ENCODE data around the gene MOB3A. TPM values are rescaled to one million over a fixed set of nuclear protein-coding genes. Genes with fewer than 3 reads are reported as not detected.
"Not testable (repeated sequence)": the region's sequence is repeated elsewhere in the genome, so short reads cannot be mapped to it uniquely, and the experiment has no call there.

The MOB3A gene
- polyA plus RNA-seq, 1 donor, result 22.8 TPM

DNA sequence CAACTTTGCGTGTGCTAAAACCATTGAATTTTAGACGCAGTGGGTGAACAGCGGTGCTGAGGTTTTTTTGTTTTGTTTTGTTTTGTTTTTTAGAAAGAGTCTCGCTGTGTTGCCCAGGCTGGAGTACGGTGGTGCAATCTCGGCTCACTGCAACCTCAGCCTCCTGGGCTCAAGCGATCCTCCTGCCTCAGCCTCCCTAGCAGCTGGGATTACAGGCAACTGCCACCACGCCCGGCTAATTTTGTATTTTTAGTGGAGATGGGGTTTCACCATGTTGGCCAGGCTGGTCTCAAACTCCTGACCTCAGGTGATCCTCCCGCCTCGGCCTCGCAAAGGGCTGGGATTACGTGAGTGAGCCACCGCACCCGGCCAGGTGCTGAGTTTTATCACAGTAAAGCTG is 61.9 kb downstream of the MOB3A start:
- not testable (repeated sequence) for DNase-seq

DNA sequence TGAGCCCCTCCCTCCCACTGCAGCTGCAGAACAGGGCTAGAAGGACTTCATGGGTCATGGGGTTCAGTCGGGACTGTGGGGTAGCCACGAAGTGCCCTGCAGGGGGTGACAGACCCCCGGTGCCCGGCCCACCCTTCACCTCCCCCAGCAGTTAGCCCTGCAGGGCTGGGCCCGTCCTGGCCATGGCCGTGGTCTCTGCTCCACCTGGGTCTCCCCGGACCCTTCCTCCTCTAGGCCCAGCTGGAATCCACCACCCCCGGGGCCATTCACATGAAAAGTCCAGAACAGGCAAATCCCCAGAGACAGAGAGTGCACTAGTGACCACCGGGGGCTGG is 62.3 kb downstream of the MOB3A start:
- no peak for DNase-seq

DNA sequence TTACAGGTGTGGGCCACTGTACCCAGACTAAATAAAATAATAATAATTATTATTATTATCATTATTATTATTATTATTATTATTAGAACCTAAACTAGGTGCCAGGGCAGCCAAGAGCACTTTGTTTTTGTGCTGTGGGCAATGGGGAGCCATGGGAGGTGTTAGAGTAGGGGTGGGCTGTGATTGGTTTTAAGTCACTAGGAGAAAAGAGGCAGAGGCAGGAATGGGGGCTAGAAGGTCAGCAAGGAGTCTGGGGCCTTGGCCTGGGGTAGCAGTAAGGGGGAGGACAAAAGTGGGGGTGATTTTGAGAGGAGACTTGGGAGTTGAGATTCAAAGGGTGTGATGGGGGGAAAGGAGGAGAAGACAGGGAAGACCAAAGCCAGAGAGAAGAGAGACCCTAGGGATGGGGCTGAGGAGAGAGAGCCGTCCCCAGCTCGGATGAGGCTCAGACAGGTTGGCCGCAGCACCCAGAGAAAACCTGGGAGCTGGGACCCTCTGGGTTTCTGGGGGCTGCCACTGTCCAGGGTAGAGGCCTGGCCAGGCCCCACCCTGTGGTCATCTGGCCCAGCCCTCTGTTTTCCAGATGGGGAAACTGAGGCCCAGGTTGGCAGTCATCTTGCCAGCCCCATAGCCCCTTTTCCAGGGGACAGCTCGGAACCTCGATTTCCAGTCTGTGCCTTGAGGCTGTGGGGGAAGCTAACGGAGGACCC is 62.9 kb downstream of the MOB3A start:
- no peak for DNase-seq

DNA sequence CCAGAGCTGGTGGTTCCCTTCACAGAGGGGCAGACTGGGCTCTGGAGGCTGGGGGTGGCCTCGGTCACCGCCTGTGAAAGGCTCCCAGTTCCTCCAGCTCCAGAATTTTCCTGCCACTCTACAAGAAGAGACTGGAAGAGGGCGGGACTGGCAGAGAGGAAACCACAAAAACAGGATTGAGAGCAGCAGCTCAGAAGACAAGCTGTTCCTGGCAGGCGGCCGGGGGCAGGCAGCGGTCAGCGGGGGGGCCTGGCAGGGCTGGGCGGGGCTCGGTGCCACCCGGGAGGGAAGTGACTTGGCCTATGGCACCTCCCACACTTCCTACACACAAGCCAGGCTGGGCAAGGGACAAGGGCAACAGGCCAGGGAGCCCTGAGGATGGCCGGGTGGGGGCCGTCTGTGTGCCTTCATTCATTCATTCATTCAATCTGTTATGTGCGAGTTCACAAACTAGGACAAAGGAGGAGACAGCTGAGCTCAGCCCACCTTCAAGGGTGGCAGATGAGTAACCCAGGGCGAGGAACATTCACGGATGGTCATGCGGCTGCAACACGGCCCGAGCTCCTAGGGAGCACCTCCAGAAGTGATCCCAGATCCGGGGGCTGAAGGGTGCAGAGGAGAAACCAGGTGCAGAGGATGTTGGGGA is 63.7 kb downstream of the MOB3A start:
- DNase-seq, result no peak

- no peak for DNase-seq
Measured at GRCh38 chr19:2027361-2027760, 68.8 kb downstream of the MOB3A start.

GRCh38 chr19:2026770-2027169 is 69.4 kb downstream of the MOB3A start:
- DNase-seq, result no peak

DNA sequence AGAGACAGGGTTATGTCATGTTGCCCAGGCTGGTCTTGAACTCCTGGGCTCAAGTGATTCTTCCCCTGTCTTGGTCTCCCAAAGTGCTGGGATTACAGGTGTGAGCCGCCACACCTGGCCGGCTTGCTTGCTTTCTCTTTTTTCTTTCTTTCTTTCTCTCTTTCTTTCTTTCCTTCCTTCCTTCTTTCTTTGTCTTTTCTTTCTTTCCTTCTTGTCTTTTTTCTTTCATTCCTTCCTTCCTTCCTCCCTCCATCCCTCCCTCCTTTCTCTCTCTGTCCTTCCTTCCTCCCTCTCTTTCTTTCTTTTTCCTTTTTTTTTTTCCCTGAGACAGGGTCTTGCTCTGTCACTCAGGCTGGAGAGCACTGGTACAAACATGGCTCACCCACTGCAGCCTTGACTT is 73.8 kb downstream of the MOB3A start:
- no peak for DNase-seq

GRCh38 chr19:2021453-2022140 is 74.5 kb downstream of the MOB3A start:
- no peak for DNase-seq

Other genes with a start within 250 kb of the MOB3A start
- gene REXO1, start 247.8 kb downstream of the MOB3A start, polyA plus RNA-seq (ENCODE audit: insufficient read length), result 29.0 TPM
- gene KLF16, start 232.7 kb downstream of the MOB3A start, polyA plus RNA-seq (ENCODE audit: insufficient read length), result 4.5 TPM
- gene ABHD17A, start 210.8 kb downstream of the MOB3A start, polyA plus RNA-seq (ENCODE audit: insufficient read length), result 29.3 TPM
- gene ADAT3, start 190.9 kb downstream of the MOB3A start, polyA plus RNA-seq (ENCODE audit: insufficient read length), result 2.4 TPM
- gene SCAMP4, start 190.9 kb downstream of the MOB3A start, polyA plus RNA-seq (ENCODE audit: insufficient read length), result 67.5 TPM
- gene CSNK1G2, start 155.2 kb downstream of the MOB3A start, polyA plus RNA-seq (ENCODE audit: insufficient read length), result 45.0 TPM
- 87.4 TPM for gene BTBD2, start 80.6 kb downstream of the MOB3A start, polyA plus RNA-seq (ENCODE audit: insufficient read length)
- gene MKNK2, start 45.1 kb downstream of the MOB3A start, polyA plus RNA-seq (ENCODE audit: insufficient read length), result 54.4 TPM
- gene IZUMO4, start 589 bp upstream of the MOB3A start, polyA plus RNA-seq (ENCODE audit: insufficient read length), result 6.2 TPM
- gene AP3D1, start 55.2 kb upstream of the MOB3A start, polyA plus RNA-seq (ENCODE audit: insufficient read length), result 110 TPM
- gene DOT1L, start 67.6 kb upstream of the MOB3A start, polyA plus RNA-seq (ENCODE audit: insufficient read length), result 33.6 TPM
- gene PLEKHJ1, start 140.0 kb upstream of the MOB3A start, polyA plus RNA-seq (ENCODE audit: insufficient read length), result 56.2 TPM
- 66.1 TPM for gene SF3A2, start 140.5 kb upstream of the MOB3A start, polyA plus RNA-seq (ENCODE audit: insufficient read length)
- 3.2 TPM for gene AMH, start 153.0 kb upstream of the MOB3A start, polyA plus RNA-seq (ENCODE audit: insufficient read length)
- 0.60 TPM for gene JSRP1, start 160.1 kb upstream of the MOB3A start, polyA plus RNA-seq (ENCODE audit: insufficient read length)
- not detected for gene PEAK3, start 185.8 kb upstream of the MOB3A start, polyA plus RNA-seq (ENCODE audit: insufficient read length)
- not detected for gene LINGO3, start 211.8 kb upstream of the MOB3A start, polyA plus RNA-seq (ENCODE audit: insufficient read length)
- gene LSM7, start 232.3 kb upstream of the MOB3A start, polyA plus RNA-seq (ENCODE audit: insufficient read length), result 90.5 TPM
- gene SPPL2B, start 232.4 kb upstream of the MOB3A start, polyA plus RNA-seq (ENCODE audit: insufficient read length), result 72.7 TPM